OCI-LY1 (cell line): ENCODE measurements around the gene SEMA4G.

Experiments used
- CTCF ChIP-seq: fragments of 200-600 bp; sonication (generic), shearing (Covaris generic); IDR thresholded peaks from 2 replicates; pipeline ENCODE4 v1.5.1; 2017; ENCODE audit warnings: mild to moderate bottlenecking, antibody characterized with exemption, low read length, moderate library complexity, mixed read lengths
- EZH2 ChIP-seq: fragments of 200-600 bp; sonication (generic), shearing (Covaris generic); IDR thresholded peaks from 2 replicates; pipeline ENCODE4 v1.8.0; 2017; ENCODE audit warnings: borderline replicate concordance, mixed run types, mild to moderate bottlenecking, antibody characterized with exemption, low read length, moderate library complexity, mixed read lengths

- TF ChIP-seq EZH2 (no peak), CTCF (no peak)
Observed at GRCh38 chr10:101007915-101008822, 38.9 kb downstream of the SEMA4G start.
